IPS DF 6.9 (cell line): ENCODE results near the gene ACCSL.

Experiments used
- DNase-seq: peaks from one replicate; pipeline ENCODE4 v3.0.0-alpha.2; 2013; ENCODE audit warnings: low read depth, low spot score
- H3K27ac ChIP-seq: one replicate; pipeline ENCODE4 v1.5.1; 2013; ENCODE audit warnings: low read length, control low read depth
- H3K27me3 ChIP-seq: 2 replicates; pipeline ENCODE4 v1.6.1; 2013; ENCODE audit warnings: mild to moderate bottlenecking, low read length; ENCODE audit not compliant: control insufficient read depth, insufficient read depth
- H3K36me3 ChIP-seq: 2 replicates; pipeline ENCODE4 v1.6.1; 2013; ENCODE audit warnings: low read length; ENCODE audit not compliant: control insufficient read depth, insufficient read depth
- H3K4me1 ChIP-seq: 2 replicates; pipeline ENCODE4 v1.6.1; 2013; ENCODE audit warnings: low read length; ENCODE audit not compliant: control insufficient read depth, insufficient read depth
- H3K4me3 ChIP-seq: 2 replicates; pipeline ENCODE4 v1.5.1; 2013; ENCODE audit warnings: mild to moderate bottlenecking, low read length
- H3K9me3 ChIP-seq: 2 replicates; pipeline ENCODE4 v1.6.1; 2013; ENCODE audit warnings: low read length, inconsistent platforms; ENCODE audit not compliant: control insufficient read depth, insufficient read depth
- WGBS: extraction: QIAGEN DNeasy Blood & Tissue Kit; methylation state at CpG from one replicate; pipeline ENCODE4 v1.1.7; 2013; ENCODE audit warnings: mixed read lengths, missing lambda C conversion rate; ENCODE audit not compliant: insufficient read length, insufficient coverage; 5-methylcytosine and 5-hydroxymethylcytosine counted together

Gene ACCSL

DNA sequence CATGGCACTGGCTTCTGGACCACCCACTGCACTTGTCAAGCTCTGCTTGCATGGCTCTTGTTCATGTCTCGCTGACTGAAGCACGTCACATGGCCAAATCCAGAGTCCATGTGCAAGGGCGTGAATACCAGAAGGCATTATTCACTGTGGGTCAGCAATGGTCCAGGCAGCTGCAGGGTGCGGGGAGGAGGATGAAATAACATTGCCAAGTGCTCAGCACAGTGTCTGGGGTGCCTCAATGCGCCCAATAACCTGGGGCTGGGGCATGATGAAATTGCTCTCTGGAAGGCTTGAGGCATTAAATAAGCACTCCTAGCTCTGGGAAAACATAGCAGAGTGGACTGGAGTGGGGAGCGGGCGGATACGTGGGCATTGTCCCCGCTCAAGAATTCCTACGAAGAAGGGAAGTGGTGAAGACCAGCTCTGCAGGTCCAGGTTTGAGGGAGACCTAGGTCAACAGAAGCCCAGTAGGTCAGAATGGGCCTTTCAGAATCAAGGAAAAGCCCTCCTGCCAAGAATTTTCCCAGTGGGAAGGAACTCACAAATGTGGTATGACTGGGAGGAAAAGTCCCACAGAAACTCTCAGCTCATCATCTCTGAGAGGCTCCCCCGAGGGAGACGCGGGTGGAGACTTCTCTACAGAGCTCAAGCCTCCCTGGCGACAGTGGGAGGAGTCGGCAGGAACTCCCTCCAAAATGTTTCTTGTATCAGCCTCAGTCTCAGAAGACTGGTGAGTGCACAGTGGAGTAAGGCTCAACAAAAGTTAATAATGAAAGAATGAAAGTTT is 15.3 kb upstream of the ACCSL start:
- Histone ChIP-seq H3K4me1 (no peaks in the 10 kb centered on the region), H3K27me3 (no peaks in the 10 kb centered on the region), H3K9me3 (no peaks in the 10 kb centered on the region), H3K27ac (no peak overlapping the region), H3K4me3 (no peak overlapping the region), H3K36me3 (no peaks in the 10 kb centered on the region)
- WGBS, result no CpG with 5 or more reads among the region's 15 CpGs
- DNase-seq, result no peak

DNA sequence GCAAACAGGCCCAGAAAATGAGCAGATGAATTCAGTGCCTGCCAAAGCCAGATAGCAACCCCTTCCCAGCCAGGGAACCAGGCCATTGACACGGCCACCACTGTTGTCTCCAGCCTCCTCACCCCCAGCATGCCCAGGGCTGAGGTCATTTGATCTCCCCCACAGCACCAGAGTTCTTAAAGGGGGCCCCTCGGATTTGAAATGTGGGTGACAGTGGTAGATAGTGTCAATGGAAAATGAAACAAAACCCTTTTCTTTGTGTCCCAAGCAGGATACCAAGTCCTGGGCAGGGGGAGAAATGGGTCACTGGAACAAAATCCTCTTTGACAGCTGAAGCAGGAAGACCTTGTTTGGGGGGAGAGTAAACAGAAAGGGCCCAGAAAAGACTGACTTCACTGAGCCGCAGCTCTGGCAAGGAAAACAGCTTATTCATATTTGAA is 14.3 kb upstream of the ACCSL start:
- whole genome bisulfite sequencing, result no CpG with 5 or more reads among the region's 3 CpGs
- Histone ChIP-seq H3K27me3 (no peaks in the 10 kb centered on the region), H3K36me3 (no peaks in the 10 kb centered on the region), H3K4me1 (no peaks in the 10 kb centered on the region), H3K9me3 (no peaks in the 10 kb centered on the region), H3K27ac (no peak overlapping the region), H3K4me3 (no peak overlapping the region)
- no peak for DNase-seq

DNA sequence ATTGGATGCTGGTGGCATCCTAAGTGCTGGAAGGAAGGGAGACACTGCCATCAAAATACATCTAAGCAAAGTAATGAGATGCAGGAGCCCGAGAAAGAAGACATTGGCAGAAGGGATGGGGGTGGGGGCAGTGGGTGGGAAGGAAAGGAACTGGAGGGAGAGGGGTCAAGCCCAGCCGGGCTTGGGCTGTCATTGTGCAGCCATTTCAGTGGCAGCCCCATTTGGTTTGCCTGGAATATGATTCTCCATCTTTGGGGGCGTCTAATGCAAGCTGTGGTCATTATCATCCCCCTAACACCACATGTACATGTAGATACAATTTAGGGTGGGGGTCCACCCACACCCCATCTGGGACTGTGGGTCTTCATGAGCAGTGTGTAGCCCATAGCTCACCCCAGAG is 13.9 kb upstream of the ACCSL start:
- Histone ChIP-seq H3K9me3 (no peaks in the 10 kb centered on the region), H3K27me3 (no peaks in the 10 kb centered on the region), H3K4me1 (no peaks in the 10 kb centered on the region), H3K36me3 (no peaks in the 10 kb centered on the region), H3K27ac (no peak overlapping the region), H3K4me3 (no peak overlapping the region)
- no peak for DNase-seq
- WGBS, result no CpG with 5 or more reads among the region's 3 CpGs

DNA sequence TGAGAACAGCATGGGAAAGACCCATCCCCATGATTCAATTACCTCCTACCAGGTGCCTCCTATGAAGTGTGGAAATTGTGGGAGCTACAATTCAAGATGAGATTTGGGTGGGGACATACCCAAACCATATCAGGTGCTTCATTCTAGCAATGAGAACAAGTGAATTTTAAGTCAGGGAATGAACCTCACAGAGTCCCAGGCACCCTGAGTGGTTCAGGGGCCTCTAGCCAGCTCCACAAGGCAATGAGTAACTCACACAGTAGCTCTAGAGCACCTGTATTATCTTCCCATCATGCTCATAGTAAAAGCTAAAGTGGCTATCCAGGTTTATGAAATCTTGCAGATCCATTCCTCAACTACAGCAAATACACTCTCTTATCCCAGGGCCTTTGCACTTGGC is 13.1 kb upstream of the ACCSL start:
- no peaks in the 10 kb centered on the region for H3K4me1 ChIP-seq
- H3K9me3 ChIP-seq, result no peaks in the 10 kb centered on the region
- no peaks in the 10 kb centered on the region for H3K27me3 ChIP-seq
- no peaks in the 10 kb centered on the region for H3K36me3 ChIP-seq
- H3K4me3 ChIP-seq, result no peak overlapping the region
- no peak overlapping the region for H3K27ac ChIP-seq
- no peak for DNase-seq

DNA sequence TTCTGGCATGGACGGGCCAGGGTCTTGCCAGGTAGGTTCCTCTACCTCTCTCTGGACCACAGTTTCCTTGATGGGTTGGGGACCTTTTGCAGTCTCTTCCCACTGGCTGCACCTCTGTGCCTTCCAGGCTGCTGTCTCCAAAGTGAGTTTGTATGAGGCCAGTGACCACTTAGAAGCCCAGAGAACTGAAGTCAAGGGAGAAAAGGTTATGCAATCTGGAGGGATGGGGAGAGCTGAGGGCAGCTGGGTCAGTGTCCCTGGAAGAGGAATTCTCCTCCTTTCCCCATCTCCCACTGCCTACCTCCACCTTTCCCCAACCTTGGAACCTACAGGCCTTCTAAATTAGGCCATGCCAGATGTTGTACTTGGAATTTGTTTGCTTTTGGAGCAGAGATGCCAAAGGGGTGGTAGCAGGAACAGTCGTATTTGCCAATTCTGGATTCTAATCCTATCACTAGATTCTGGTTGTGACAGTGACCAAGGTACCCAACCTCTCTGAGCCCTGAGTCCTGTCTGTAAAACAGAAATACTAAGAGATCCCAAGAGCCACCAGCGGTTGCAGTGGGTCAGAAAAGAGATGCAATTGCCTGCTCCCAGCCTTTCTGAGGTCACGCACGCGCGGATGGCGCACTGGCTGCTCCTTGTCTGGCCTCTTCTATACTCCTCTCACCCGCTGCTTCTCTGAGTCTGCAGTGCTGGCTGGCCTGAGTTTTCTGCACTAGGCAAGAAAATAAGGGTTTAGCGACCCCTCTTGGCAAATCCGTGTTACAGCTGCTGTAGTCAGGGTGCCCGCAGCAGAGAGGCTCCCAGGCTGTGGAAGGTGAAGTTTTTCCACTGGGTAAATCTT is 10.7 kb upstream of the ACCSL start:
- no peak overlapping the region for H3K4me3 ChIP-seq
- WGBS, result no CpG with 5 or more reads among the region's 12 CpGs
- no peak overlapping the region for H3K27ac ChIP-seq

DNA sequence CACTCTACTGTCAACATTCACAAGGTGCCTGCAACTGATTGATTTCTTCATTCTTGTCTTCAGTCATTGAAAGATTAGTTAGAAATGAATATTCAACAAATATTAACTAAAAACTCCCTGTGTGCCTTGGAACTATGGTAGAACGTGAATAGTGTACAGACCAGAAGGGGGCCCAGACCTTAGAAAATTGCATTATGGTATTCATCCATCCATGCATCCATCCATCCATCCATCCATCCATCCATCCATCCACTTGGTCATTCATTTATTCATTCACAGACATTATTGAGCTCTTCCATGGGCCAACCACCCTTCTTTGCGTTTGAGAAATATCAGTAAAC is 10.2 kb upstream of the ACCSL start:
- H3K4me3 ChIP-seq, result no peak overlapping the region
- H3K27me3 ChIP-seq, result no peaks in the 10 kb centered on the region
- no peak overlapping the region for H3K27ac ChIP-seq
- H3K9me3 ChIP-seq, result no peaks in the 10 kb centered on the region; the same call in 1 of the 2 replicates
- H3K4me1 ChIP-seq, result no peaks in the 10 kb centered on the region
- no CpG with 5 or more reads among the region's 2 CpGs for WGBS
- H3K36me3 ChIP-seq, result no peaks in the 10 kb centered on the region
- DNase-seq, result no peak

More for the DNA sequence above, 10.7 kb upstream of the ACCSL start:
- H3K27me3 ChIP-seq, result no peaks in the 10 kb centered on the region
- DNase-seq, result peak; percentile 55
- H3K36me3 ChIP-seq, result no peaks in the 10 kb centered on the region
- H3K4me1 ChIP-seq, result no peaks in the 10 kb centered on the region
- no peaks in the 10 kb centered on the region; the same call in 1 of the 2 replicates for H3K9me3 ChIP-seq

DNA sequence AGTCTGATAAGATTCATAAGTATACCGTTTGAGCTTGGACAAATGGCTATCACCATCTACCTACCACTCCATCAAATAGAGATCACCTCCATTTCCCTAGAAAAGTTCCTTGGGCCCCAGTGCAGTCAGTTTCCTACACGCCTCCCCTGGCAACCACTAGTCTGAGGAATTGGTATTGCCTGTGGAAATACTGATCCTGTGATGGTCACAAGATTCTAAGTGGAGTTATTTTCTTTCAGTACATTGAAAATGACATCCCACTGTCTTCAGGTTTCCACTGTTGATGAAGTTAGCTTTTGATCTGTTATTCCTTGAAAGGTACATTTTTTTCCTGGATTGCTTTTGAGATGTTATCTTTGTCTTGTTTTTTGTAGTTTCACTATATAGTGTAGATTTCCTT is 4.6 kb upstream of the ACCSL start:
- H3K36me3 ChIP-seq, result no peaks in the 10 kb centered on the region
- H3K4me1 ChIP-seq, result no peaks in the 10 kb centered on the region
- no peak overlapping the region for H3K4me3 ChIP-seq
- no peak for DNase-seq
- no peaks in the 10 kb centered on the region for H3K27me3 ChIP-seq
- no CpG with 5 or more reads among the region's 2 CpGs for WGBS
- H3K27ac ChIP-seq, result no peak overlapping the region
- no peaks in the 10 kb centered on the region; the same call in 1 of the 2 replicates for H3K9me3 ChIP-seq

DNA sequence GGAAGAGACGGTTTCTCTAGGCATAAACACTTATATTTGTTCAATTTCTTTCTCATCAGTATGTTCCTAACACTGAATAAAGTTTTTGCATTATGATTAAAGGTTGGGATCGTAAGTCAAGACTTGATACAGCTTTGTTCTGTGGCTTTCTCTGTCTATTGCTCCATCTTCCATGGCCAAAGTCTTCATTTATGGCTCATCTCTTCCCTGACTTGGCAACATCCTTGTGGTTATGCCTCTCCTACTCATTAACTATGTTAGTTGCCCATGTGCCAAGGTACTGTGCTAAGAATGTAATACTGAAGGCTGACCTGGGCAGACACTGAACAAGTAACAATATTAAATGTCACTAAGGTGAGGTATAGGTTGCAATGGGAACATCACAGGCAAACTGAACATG is 1.6 kb upstream of the ACCSL start:
- H3K27me3 ChIP-seq, result no peaks in the 10 kb centered on the region
- WGBS, result no CpG with 5 or more reads among the region's 2 CpGs

DNA sequence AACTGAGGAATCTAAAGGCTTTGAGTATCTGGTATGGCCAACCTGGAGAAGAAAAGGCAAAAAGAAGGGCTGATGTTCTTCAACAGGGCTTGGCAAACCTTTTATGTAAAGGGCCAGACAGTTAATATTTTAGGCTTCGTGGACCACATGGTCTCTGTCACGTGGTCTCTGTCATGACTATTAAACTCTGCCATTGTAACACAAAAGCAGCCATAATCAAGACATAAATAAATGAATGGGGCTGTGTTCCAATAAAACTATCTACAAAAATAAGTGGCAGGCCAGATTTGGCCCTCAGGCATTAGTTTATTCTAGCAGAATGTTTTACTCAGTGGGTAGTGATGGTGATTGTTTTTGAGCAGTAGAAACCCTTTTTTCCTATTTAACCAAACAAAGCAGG is 483 bp upstream of the ACCSL start:
- no peaks in the 10 kb centered on the region for H3K27me3 ChIP-seq
- no peaks in the 10 kb centered on the region for H3K4me1 ChIP-seq
- no peaks in the 10 kb centered on the region for H3K9me3 ChIP-seq
- H3K4me3 ChIP-seq, result no peak overlapping the region
- no peak for DNase-seq
- no peaks in the 10 kb centered on the region for H3K36me3 ChIP-seq
- WGBS, result no CpG with 5 or more reads among the region's 2 CpGs
- no peak overlapping the region for H3K27ac ChIP-seq

More for the DNA sequence above, 1.6 kb upstream of the ACCSL start:
- DNase-seq, result no peak
- H3K4me1 ChIP-seq, result no peaks in the 10 kb centered on the region
- no peaks in the 10 kb centered on the region for H3K9me3 ChIP-seq
- H3K36me3 ChIP-seq, result no peaks in the 10 kb centered on the region
- H3K4me3 ChIP-seq, result no peak overlapping the region
- H3K27ac ChIP-seq, result no peak overlapping the region

DNA sequence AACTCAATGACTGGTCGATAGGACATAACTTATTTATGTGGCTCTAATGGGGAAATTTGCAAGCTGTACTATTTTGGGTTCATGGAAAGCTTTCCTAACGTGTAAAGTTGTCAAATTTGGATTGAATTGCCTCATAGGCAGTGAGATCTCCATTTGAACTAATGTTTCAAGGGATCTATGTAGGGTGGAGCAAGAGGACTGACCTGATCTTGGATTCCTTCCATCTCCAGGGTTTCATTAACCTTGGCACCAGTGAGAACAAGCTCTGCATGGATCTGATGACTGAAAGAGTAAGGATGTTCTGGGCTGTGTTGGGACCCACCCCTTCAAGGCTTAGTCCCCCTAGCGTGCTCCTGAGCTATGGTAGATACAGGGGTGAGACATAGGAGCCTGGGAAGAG is 2.1 kb downstream of the ACCSL start:
- no peak overlapping the region for H3K4me3 ChIP-seq
- no peaks in the 10 kb centered on the region for H3K27me3 ChIP-seq
- H3K36me3 ChIP-seq, result no peaks in the 10 kb centered on the region
- no peaks in the 10 kb centered on the region for H3K9me3 ChIP-seq
- H3K4me1 ChIP-seq, result no peaks in the 10 kb centered on the region
- WGBS, result no CpG with 5 or more reads among the region's 3 CpGs
- no peak for DNase-seq
- H3K27ac ChIP-seq, result no peak overlapping the region
